Superior temporal gyrus (tissue), 1 donor: ENCODE measurements around the gene ANO9.
"Not testable (repeated sequence)": the region's sequence is repeated elsewhere in the genome, so short reads cannot be mapped to it uniquely, and the experiment has no call there.

Source experiments
- DNase-seq: peaks from one replicate; pipeline ENCODE4 v3.0.0-alpha.2; 2016; ENCODE audit errors: extremely low spot score

Gene ANO9

GRCh38 chr11:471468-472145 lies 29.8 kb upstream of the ANO9 start:
- no peak for DNase-seq

- peak; percentile 94 for DNase-seq
These were observed 28.1 kb upstream of the ANO9 start for GRCh38 chr11:469684-470560.

GRCh38 chr11:469026-469683 lies 27.3 kb upstream of the ANO9 start:
- DNase-seq = not testable (repeated sequence)

- peak; percentile 27 for DNase-seq
These were observed 26.7 kb upstream of the ANO9 start for GRCh38 chr11:468493-468892.

GRCh38 chr11:468036-468435 lies 26.2 kb upstream of the ANO9 start:
- no peak for DNase-seq

GRCh38 chr11:465896-466530 lies 24.2 kb upstream of the ANO9 start:
- no peak for DNase-seq

- no peak for DNase-seq
These were observed 22.5 kb upstream of the ANO9 start for GRCh38 chr11:464316-464715.

- no peak for DNase-seq
These were observed 20.5 kb upstream of the ANO9 start for GRCh38 chr11:462107-462890.

GRCh38 chr11:461626-462025 lies 19.8 kb upstream of the ANO9 start:
- DNase-seq = no peak

GRCh38 chr11:460331-461199 lies 18.8 kb upstream of the ANO9 start:
- no peak for DNase-seq

- no peak for DNase-seq
These were observed 17.9 kb upstream of the ANO9 start for GRCh38 chr11:459511-460220.

GRCh38 chr11:457111-457760 lies 15.4 kb upstream of the ANO9 start:
- DNase-seq = no peak

- no peak for DNase-seq
These were observed 14.7 kb upstream of the ANO9 start for GRCh38 chr11:456533-456932.

GRCh38 chr11:455566-456147 lies 13.8 kb upstream of the ANO9 start:
- DNase-seq = no peak

GRCh38 chr11:454801-455565 lies 13.2 kb upstream of the ANO9 start:
- DNase-seq = no peak

GRCh38 chr11:454043-454442 lies 12.2 kb upstream of the ANO9 start:
- DNase-seq = no peak

- no peak for DNase-seq
These were observed 11.8 kb upstream of the ANO9 start for GRCh38 chr11:453564-453963.

GRCh38 chr11:452916-453527 lies 11.2 kb upstream of the ANO9 start:
- no peak for DNase-seq
